ENCODE data around the gene MYLK4. TPM values are rescaled to one million over a fixed set of nuclear protein-coding genes. Genes with fewer than 3 reads are reported as not detected.

Gene MYLK4
- total and polyA plus RNA-seq, 2 of the 13 experiments (the other 11 are each of a cell fraction or from before 2014, with no cell fraction given) = 0.26 to 0.29 TPM

GRCh38 chr6:2764610-2765165 lies 14.0 kb upstream of the MYLK4 start (continued):
- 0 out of 2 replicates have a peak, but pooled peaks have one; percentile 28 for TF ChIP-seq SNAI1 (CRISPR knock-in tag; IDR thresholded peaks at IDR 0.05; ENCODE audit: borderline replicate concordance)
- TF ChIP-seq RFX1 (IDR thresholded peaks at IDR 0.05) = peak; percentile 68; the same call in 1 of the 2 replicates
- peak; percentile 61; the same call in 1 of the 2 replicates for TF ChIP-seq ARID4A (CRISPR knock-in tag; IDR thresholded peaks at IDR 0.05; ENCODE audit: borderline replicate concordance)
- no peak for TF ChIP-seq NCOR1 (IDR thresholded peaks at IDR 0.05; ENCODE audit: borderline replicate concordance, low read length)
- 0 out of 2 replicates have a peak, but pooled peaks have one; percentile 2 for TF ChIP-seq BHLHE40 (IDR thresholded peaks at IDR 0.05; ENCODE audit: low read length)
- no peak for TF ChIP-seq BRCA1 (CRISPR knock-in tag; IDR thresholded peaks at IDR 0.05)
- peak; percentile 43; the same call in 1 of the 2 replicates for TF ChIP-seq HMGXB3 (CRISPR knock-in tag; IDR thresholded peaks at IDR 0.05; ENCODE audit: borderline replicate concordance)
- no peak for TF ChIP-seq ZNF883 (CRISPR knock-in tag; IDR thresholded peaks at IDR 0.05; ENCODE audit: not compliant biosample characterization)
- TF ChIP-seq ZKSCAN8 (CRISPR knock-in tag; IDR thresholded peaks at IDR 0.05; ENCODE audit: borderline replicate concordance) = no peak
- TF ChIP-seq ZNF512B (CRISPR knock-in tag; IDR thresholded peaks at IDR 0.05; ENCODE audit: borderline replicate concordance) = 0 out of 2 replicates have a peak, but pooled peaks have one; percentile 60
- TF ChIP-seq HNRNPK (IDR thresholded peaks at IDR 0.05; ENCODE audit: low read depth, low read length, poor library complexity, severe bottlenecking) = peak; percentile 100
- TF ChIP-seq ZNF451 (CRISPR knock-in tag; IDR thresholded peaks at IDR 0.05) = no peak
- peak; percentile 66; the same call in 1 of the 2 replicates for TF ChIP-seq KAT8 (CRISPR knock-in tag; IDR thresholded peaks at IDR 0.05)
- TF ChIP-seq HOXD1 (CRISPR knock-in tag; IDR thresholded peaks at IDR 0.05) = no peak
- peak; percentile 55; the same call in 1 of the 2 replicates for TF ChIP-seq SPEN (CRISPR knock-in tag; IDR thresholded peaks at IDR 0.05; ENCODE audit: low read depth)
- TF ChIP-seq SMC3 (IDR thresholded peaks at IDR 0.05; ENCODE audit: low read length) = no peak
- TF ChIP-seq ZNF773 (CRISPR knock-in tag; IDR thresholded peaks at IDR 0.05; ENCODE audit: borderline replicate concordance) = 0 out of 2 replicates have a peak, but pooled peaks have one; percentile 46
- TF ChIP-seq ZNF7 (CRISPR knock-in tag; IDR thresholded peaks at IDR 0.05) = no peak

Measured in HepG2 (cell line).